IMR-90 (cell line): ENCODE data around the gene PPIP5K2. TPM values are rescaled to one million over a fixed set of nuclear protein-coding genes. Genes with fewer than 3 reads are reported as not detected.

Experiments
- ATAC-seq: fragments of 200-7000 bp; cut with Tn5 transposase; 2 replicates; pipeline ENCODE4 v1.9.1; 2020; ENCODE audit warnings: low read depth, mild to moderate bottlenecking, moderate library complexity
- BruUV-seq: library from RNA; stranded (reverse); fragments of 400-500 nt; replicated peaks from 2 replicates; lab custom pipeline; 2021; lab: Mats Ljungman, UMichigan
- CTCF ChIA-PET: fragments of 300-600 bp; formaldehyde crosslinking; extraction: SDS; loops from one replicate; lab custom pipeline; 2021; ENCODE audit warnings: antibody characterized with exemption; lab: Yijun Ruan, JAX
- POLR2A ChIA-PET: fragments of 300-600 bp; sonication (Branson Sonifier 250); formaldehyde crosslinking; loops from one replicate; lab custom pipeline; 2022; ENCODE audit warnings: antibody characterized with exemption; ENCODE audit not compliant: unreplicated experiment; lab: Charles Lee
- DNase-seq: peaks from one replicate; pipeline ENCODE4 v3.0.0; 2013
- H2AFZ ChIP-seq: replicated peaks from 2 replicates; pipeline ENCODE3; 2013; ENCODE audit warnings: low read length, mild to moderate bottlenecking; ENCODE audit not compliant: poor library complexity
- H2AK5ac ChIP-seq: 2 replicates; pipeline ENCODE4 v1.6.1; 2013; ENCODE audit warnings: low read depth, low read length, inconsistent platforms
- H2AK9ac ChIP-seq: replicated peaks from 2 replicates; pipeline ENCODE3; 2013; ENCODE audit warnings: mild to moderate bottlenecking, low read depth, low read length, moderate library complexity; ENCODE audit not compliant: poor library complexity
- H2BK120ac ChIP-seq: 2 replicates; pipeline ENCODE4 v1.6.1; 2013; ENCODE audit warnings: low read depth, low read length, inconsistent platforms
- H2BK15ac ChIP-seq: 3 replicates; pipeline ENCODE4 v1.6.1; 2013; ENCODE audit warnings: low read depth, low read length, inconsistent platforms
- H2BK20ac ChIP-seq: 2 replicates; pipeline ENCODE4 v1.6.1; 2013; ENCODE audit warnings: low read depth, mild to moderate bottlenecking, inconsistent platforms, low read length, moderate library complexity
- H2BK5ac ChIP-seq: 2 replicates; pipeline ENCODE4 v1.6.1; 2013; ENCODE audit warnings: mild to moderate bottlenecking, low read depth, low read length, inconsistent platforms; ENCODE audit not compliant: poor library complexity, severe bottlenecking
- H3K14ac ChIP-seq: replicated peaks from 2 replicates; pipeline ENCODE4 v1.6.1; 2013; ENCODE audit warnings: low read depth, low read length, inconsistent platforms
- H3K18ac ChIP-seq: 2 replicates; pipeline ENCODE4 v1.6.1; 2013; ENCODE audit warnings: low read depth, low read length, control low read depth
- H3K23ac ChIP-seq: 2 replicates; pipeline ENCODE4 v1.6.1; 2013; ENCODE audit warnings: low read depth, low read length, inconsistent platforms
- H3K27ac ChIP-seq: 2 replicates; pipeline ENCODE4 v1.5.1; 2013; ENCODE audit warnings: mild to moderate bottlenecking, control low read depth, low read length; ENCODE audit not compliant: insufficient read depth
- H3K27me3 ChIP-seq: 2 replicates; pipeline ENCODE4 v1.6.1; 2013; ENCODE audit warnings: low read length; ENCODE audit not compliant: control insufficient read depth, insufficient read depth
- H3K36me3 ChIP-seq: 2 replicates; pipeline ENCODE4 v1.6.1; 2013; ENCODE audit warnings: low read length, mixed read lengths; ENCODE audit not compliant: control insufficient read depth, insufficient read depth
- H3K4ac ChIP-seq: 2 replicates; pipeline ENCODE4 v1.6.1; 2013; ENCODE audit warnings: low read depth, low read length, inconsistent platforms
- H3K4me1 ChIP-seq: 2 replicates; pipeline ENCODE4 v1.6.1; 2013; ENCODE audit warnings: low read length, mixed read lengths; ENCODE audit not compliant: control insufficient read depth, insufficient read depth
- H3K4me2 ChIP-seq: 2 replicates; pipeline ENCODE4 v1.6.1; 2013; ENCODE audit warnings: low read depth, mild to moderate bottlenecking, control low read depth, low read length, moderate library complexity
- H3K4me3 ChIP-seq: 2 replicates; pipeline ENCODE4 v1.5.1; 2013; ENCODE audit warnings: low read depth, mild to moderate bottlenecking, control low read depth, low read length, moderate library complexity; ENCODE audit not compliant: insufficient read depth
- H3K56ac ChIP-seq: 2 replicates; pipeline ENCODE4 v1.6.1; 2013; ENCODE audit warnings: low read length, inconsistent platforms; ENCODE audit not compliant: insufficient read depth; ENCODE audit errors: extremely low read depth
- H3K79me1 ChIP-seq, 2 experiments: 2 replicates each; pipeline ENCODE4 v1.6.1; 2013; ENCODE audit warnings: low read length in 2 of 2, inconsistent platforms in 1 of 2, low read depth in 1 of 2
- H3K9ac ChIP-seq: 2 replicates; pipeline ENCODE4 v1.6.1; 2013; ENCODE audit warnings: low read depth, low read length, control low read depth
- H3K9me1 ChIP-seq: 2 replicates; pipeline ENCODE4 v1.6.1; 2013; ENCODE audit warnings: low read length, inconsistent platforms; ENCODE audit not compliant: insufficient read depth
- H3K9me3 ChIP-seq: 2 replicates; pipeline ENCODE4 v1.6.1; 2013; ENCODE audit warnings: low read length; ENCODE audit not compliant: control insufficient read depth, insufficient read depth
- H4K20me1 ChIP-seq: 2 replicates; pipeline ENCODE4 v1.6.1; 2013; ENCODE audit warnings: low read length, inconsistent platforms; ENCODE audit not compliant: insufficient read depth
- H4K5ac ChIP-seq: 2 replicates; pipeline ENCODE4 v1.6.1; 2013; ENCODE audit warnings: mild to moderate bottlenecking, low read depth, low read length, control low read depth
- H4K8ac ChIP-seq, 2 experiments: 2 replicates each; pipeline ENCODE4 v1.6.1; 2013; ENCODE audit warnings: low read depth in 2 of 2, low read length in 2 of 2, control low read depth in 1 of 2, inconsistent platforms in 1 of 2
- H4K91ac ChIP-seq: 2 replicates; pipeline ENCODE4 v1.6.1; 2013; ENCODE audit warnings: low read depth, low read length, inconsistent platforms; ENCODE audit not compliant: insufficient read depth
- MXI1 ChIP-seq: IDR thresholded peaks from 2 replicates; pipeline ENCODE4 v1.6.1; 2012; ENCODE audit warnings: low read depth, mild to moderate bottlenecking, low read length, moderate library complexity, borderline replicate concordance
- NFE2L2 ChIP-seq: fragments of 150-350 bp; IDR thresholded peaks from 2 replicates; pipeline ENCODE4 v1.6.1; 2016; ENCODE audit warnings: low read depth, mild to moderate bottlenecking, low read length
- RAD21 ChIP-seq: IDR thresholded peaks from 2 replicates; pipeline ENCODE4 v1.6.1; 2012; ENCODE audit warnings: low read length, improper control_type of control experiment
- RFX5 ChIP-seq: IDR thresholded peaks from 2 replicates; pipeline ENCODE4 v1.8.0; 2012; ENCODE audit warnings: low read depth, mild to moderate bottlenecking, low read length, moderate library complexity
- SMC3 ChIP-seq: fragments of 150-350 bp; IDR thresholded peaks from 2 replicates; pipeline ENCODE4 v1.6.1; 2016; ENCODE audit warnings: low read depth, mild to moderate bottlenecking, antibody characterized with exemption, low read length, moderate library complexity
- dilution Hi-C: fragments of 300-500 bp; cut with HindIII; formaldehyde crosslinking; loops from one replicate; pipeline ENCODE4 v1.14.3; 2018; ENCODE audit warnings: low sequenced_read_pairs; ENCODE audit not compliant: unreplicated experiment
- in situ Hi-C: fragments of 300-500 bp; cut with MboI; formaldehyde crosslinking; loops from 3 replicates; pipeline ENCODE4 v1.14.3; 2019; ENCODE audit warnings: low sequenced_read_pairs, inconsistent platforms, mixed read lengths
- intact Hi-C: fragments of 100-400 bp; cut with micrococcal nuclease; formaldehyde crosslinking; loops from 2 replicates; pipeline ENCODE4 v1.10.0; 2022
- polyA plus RNA-seq, 3 experiments: library from polyadenylated mRNA; depleted of rRNA; stranded (reverse); fragments of >200 nt; gene quantifications; 2 replicates each; pipeline ENCODE4 v1.2.3, GENCODE V29; 2012; ENCODE audit warnings: low replicate concordance in 1 of 3
- total RNA-seq: library from RNA; depleted of rRNA; stranded (reverse); fragments of >200 nt; gene quantifications from 2 replicates; pipeline ENCODE4 v1.2.3, GENCODE V29; 2012
- TF ChIP-seq, protein P1 (sequence below): fragments of 150-350 bp; IDR thresholded peaks from 2 replicates; pipeline ENCODE4 v1.6.1; 2017; ENCODE audit warnings: mild to moderate bottlenecking, antibody characterized with exemption, low read length, low read depth
- TF ChIP-seq, protein P2 (sequence below): fragments of 150-350 bp; IDR thresholded peaks from 2 replicates; pipeline ENCODE4 v1.6.1; 2016; ENCODE audit warnings: low read depth, mild to moderate bottlenecking, low read length, moderate library complexity, borderline replicate concordance

Gene PPIP5K2
- total and polyA plus RNA-seq, 2 of the 4 experiments (the other 2 are of a cell fraction): 32.4 to 67.6 TPM

DNA sequence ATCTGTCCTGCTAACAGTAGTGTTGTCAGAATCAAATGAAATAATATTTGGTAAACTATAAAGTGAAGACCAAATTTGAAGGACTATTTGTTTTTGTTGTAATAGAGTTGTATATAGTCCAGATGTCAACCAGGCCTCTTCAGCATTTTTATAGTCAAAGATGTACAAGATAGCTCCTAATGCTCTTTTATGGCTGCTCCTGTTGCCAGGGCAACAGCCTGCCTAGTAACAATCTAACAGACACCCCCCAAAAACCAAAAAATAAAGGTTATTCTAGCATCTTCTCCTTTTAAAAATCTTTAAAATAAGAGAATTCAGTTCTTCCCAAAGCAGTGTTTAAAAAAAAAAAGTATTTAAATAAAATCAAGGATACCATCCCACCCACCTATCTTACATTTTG, 89.0 kb downstream of the PPIP5K2 start:
- Histone ChIP-seq H3K4me3 (no peak overlapping the region), H3K4me2 (no peak overlapping the region), H3K4me1 (peaks cover 4% of the 10 kb centered on the region; the same call in 1 of the 2 replicates), H3K56ac (no peak overlapping the region), H2BK120ac (no peak overlapping the region), H2BK15ac (no peak overlapping the region), H4K8ac (no peak overlapping the region), H4K20me1 (no peaks in the 10 kb centered on the region), H2AFZ (no peak overlapping the region), H4K5ac (no peak overlapping the region), H3K18ac (no peak overlapping the region), H3K27ac (no peak overlapping the region), H2BK20ac (no peak overlapping the region), H2AK5ac (no peak overlapping the region), H3K4ac (no peak overlapping the region), H4K91ac (no peak overlapping the region), H3K79me1 (no peaks in the 10 kb centered on the region), H3K9me3 (no peaks in the 10 kb centered on the region), H2BK5ac (no peak overlapping the region), H3K9ac (no peak overlapping the region), H3K27me3 (no peaks in the 10 kb centered on the region), H3K9me1 (peaks cover 3% of the 10 kb centered on the region; the same call in 1 of the 2 replicates), H3K14ac (no peak overlapping the region), H2AK9ac (no peak overlapping the region), H3K23ac (no peak overlapping the region), H3K36me3 (no peaks in the 10 kb centered on the region)
- in situ Hi-C loops (no loop called here), dilution Hi-C loops (no loop called here), intact Hi-C loops (no loop called here)
- no peak for DNase-seq
- CTCF ChIA-PET: no interaction called here
- no TSS peak for BruUV-seq
- POLR2A ChIA-PET: interaction anchor here (0.6 kb wide), 1 partner anchor 83 kb away, joined by 13 read pairs; no protein-coding TSS in a partner anchor
- ATAC-seq: no peak
- TF ChIP-seq, protein P1, sequence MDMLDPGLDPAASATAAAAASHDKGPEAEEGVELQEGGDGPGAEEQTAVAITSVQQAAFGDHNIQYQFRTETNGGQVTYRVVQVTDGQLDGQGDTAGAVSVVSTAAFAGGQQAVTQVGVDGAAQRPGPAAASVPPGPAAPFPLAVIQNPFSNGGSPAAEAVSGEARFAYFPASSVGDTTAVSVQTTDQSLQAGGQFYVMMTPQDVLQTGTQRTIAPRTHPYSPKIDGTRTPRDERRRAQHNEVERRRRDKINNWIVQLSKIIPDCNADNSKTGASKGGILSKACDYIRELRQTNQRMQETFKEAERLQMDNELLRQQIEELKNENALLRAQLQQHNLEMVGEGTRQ: no peak
- TF ChIP-seq MXI1 (no peak), SMC3 (no peak), NFE2L2 (no peak), RAD21 (no peak), RFX5 (no peak)
- TF ChIP-seq, protein P2, sequence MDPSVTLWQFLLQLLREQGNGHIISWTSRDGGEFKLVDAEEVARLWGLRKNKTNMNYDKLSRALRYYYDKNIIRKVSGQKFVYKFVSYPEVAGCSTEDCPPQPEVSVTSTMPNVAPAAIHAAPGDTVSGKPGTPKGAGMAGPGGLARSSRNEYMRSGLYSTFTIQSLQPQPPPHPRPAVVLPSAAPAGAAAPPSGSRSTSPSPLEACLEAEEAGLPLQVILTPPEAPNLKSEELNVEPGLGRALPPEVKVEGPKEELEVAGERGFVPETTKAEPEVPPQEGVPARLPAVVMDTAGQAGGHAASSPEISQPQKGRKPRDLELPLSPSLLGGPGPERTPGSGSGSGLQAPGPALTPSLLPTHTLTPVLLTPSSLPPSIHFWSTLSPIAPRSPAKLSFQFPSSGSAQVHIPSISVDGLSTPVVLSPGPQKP: no peak
